A673 (cell line): Measurements from ENCODE around the gene TCF12. TPM values are rescaled to one million over a fixed set of nuclear protein-coding genes. Genes with fewer than 3 reads are reported as not detected.

Source experiments
- BruUV-seq: library from RNA; stranded (reverse); fragments of 400-500 nt; replicated peaks from 2 replicates; lab custom pipeline; 2021; lab: Mats Ljungman, UMichigan
- CTCF ChIA-PET: fragments of 300-600 bp; sonication (Branson Sonifier 250); formaldehyde crosslinking; loops from one replicate; lab custom pipeline; 2022; ENCODE audit warnings: antibody characterized with exemption; lab: Charles Lee
- POLR2A ChIA-PET: fragments of 300-600 bp; sonication (Branson Sonifier 250); formaldehyde crosslinking; loops from one replicate; lab custom pipeline; 2022; ENCODE audit warnings: antibody characterized with exemption; ENCODE audit not compliant: low non-redundant PET; lab: Charles Lee
- DNase-seq: peaks from one replicate; pipeline ENCODE4 v3.0.0-alpha.2; 2015; ENCODE audit warnings: low spot score
- H3K27ac ChIP-seq: fragments of 200-600 bp; sonication (generic); 2 replicates; pipeline ENCODE4 v1.5.1; 2016; ENCODE audit warnings: mixed run types, low read depth, mild to moderate bottlenecking, mixed read lengths, antibody characterized with exemption, low read length; ENCODE audit not compliant: poor library complexity, severe bottlenecking
- H3K27me3 ChIP-seq: fragments of 200-600 bp; sonication (generic); replicated peaks from 2 replicates; pipeline ENCODE4 v1.6.1; 2017; ENCODE audit warnings: mixed run types, low read depth, mild to moderate bottlenecking, mixed read lengths, antibody characterized with exemption, low read length; ENCODE audit not compliant: insufficient read depth, poor library complexity
- H3K36me3 ChIP-seq: fragments of 200-600 bp; sonication (generic); 2 replicates; pipeline ENCODE4 v1.6.1; 2016; ENCODE audit warnings: mixed run types, mild to moderate bottlenecking, mixed read lengths, antibody characterized with exemption, low read length; ENCODE audit not compliant: insufficient read depth, poor library complexity, severe bottlenecking
- H3K4me1 ChIP-seq: fragments of 200-600 bp; sonication (generic); 2 replicates; pipeline ENCODE4 v1.6.1; 2017; ENCODE audit warnings: mixed run types, mild to moderate bottlenecking, mixed read lengths, antibody characterized with exemption, low read length; ENCODE audit not compliant: insufficient read depth, poor library complexity, severe bottlenecking
- H3K4me3 ChIP-seq: fragments of 200-600 bp; sonication (generic); 2 replicates; pipeline ENCODE4 v1.5.1; 2016; ENCODE audit warnings: low read depth, mixed run types, mild to moderate bottlenecking, mixed read lengths, low read length; ENCODE audit not compliant: poor library complexity, severe bottlenecking
- H3K9me3 ChIP-seq: fragments of 200-600 bp; sonication (generic); 2 replicates; pipeline ENCODE4 v1.6.1; 2016; ENCODE audit warnings: mixed run types, low read depth, mild to moderate bottlenecking, mixed read lengths, antibody characterized with exemption, low read length; ENCODE audit not compliant: poor library complexity, severe bottlenecking
- EZH2 ChIP-seq: fragments of 200-600 bp; sonication (generic); IDR thresholded peaks from 2 replicates; pipeline ENCODE4 v1.6.1; 2017; ENCODE audit warnings: borderline replicate concordance, low read depth, mild to moderate bottlenecking, mixed read lengths, antibody characterized with exemption, low read length; ENCODE audit not compliant: poor library complexity, severe bottlenecking
- intact Hi-C: fragments of 100-400 bp; cut with micrococcal nuclease; formaldehyde crosslinking; loops from one replicate; pipeline ENCODE4 v1.10.0; 2022; ENCODE audit not compliant: unreplicated experiment
- total RNA-seq: library from RNA; stranded (reverse); gene quantifications from 2 replicates; pipeline ENCODE4 v1.2.3, GENCODE V29; 2021
- TF ChIP-seq, protein P1 (sequence below): fragments of 300-800, 200-600 bp; sonication (generic); conservative IDR thresholded peaks from 2 replicates; pipeline ENCODE4 v1.5.1; 2017; ENCODE audit warnings: low read depth, mild to moderate bottlenecking, antibody characterized with exemption, low read length, moderate library complexity, mixed read lengths

Gene TCF12
- total RNA-seq, 1 experiment from 2014 or later: 351 TPM

DNA sequence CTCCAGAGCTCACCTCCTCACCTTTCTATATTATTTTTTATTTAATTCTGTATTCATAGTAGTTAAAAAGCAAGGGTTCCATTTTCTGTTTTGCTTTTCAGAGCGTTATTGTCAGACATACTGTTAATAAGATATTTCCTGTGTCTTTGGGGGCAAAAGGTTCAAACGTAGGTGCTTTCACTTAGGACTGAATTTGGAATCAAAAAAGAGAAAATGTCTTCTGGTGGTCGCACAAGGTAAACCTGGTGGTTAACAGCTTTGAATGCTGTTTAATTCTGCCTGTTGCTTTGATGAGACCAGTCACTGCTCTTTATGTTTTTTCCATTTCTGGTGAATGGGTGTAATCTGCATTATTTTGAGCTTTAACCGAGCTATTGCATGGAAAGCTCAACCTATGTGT lies 212.5 kb downstream of the TCF12 start:
- DNase-seq: no peak
- no peaks in the 10 kb centered on the region for H3K36me3 ChIP-seq
- CTCF ChIA-PET: no interaction called here
- BruUV-seq: no TSS peak
- peaks cover 46% of the 10 kb centered on the region for H3K4me1 ChIP-seq
- POLR2A ChIA-PET: interaction anchor here (0.6 kb wide), 1 partner anchor 15 kb away, joined by 3 read pairs; no protein-coding TSS in a partner anchor
- no peaks in the 10 kb centered on the region for H3K27me3 ChIP-seq
- H3K4me3 ChIP-seq: no peak overlapping the region
- H3K9me3 ChIP-seq: no peaks in the 10 kb centered on the region
- TF ChIP-seq EZH2: no peak
- TF ChIP-seq, protein P1, sequence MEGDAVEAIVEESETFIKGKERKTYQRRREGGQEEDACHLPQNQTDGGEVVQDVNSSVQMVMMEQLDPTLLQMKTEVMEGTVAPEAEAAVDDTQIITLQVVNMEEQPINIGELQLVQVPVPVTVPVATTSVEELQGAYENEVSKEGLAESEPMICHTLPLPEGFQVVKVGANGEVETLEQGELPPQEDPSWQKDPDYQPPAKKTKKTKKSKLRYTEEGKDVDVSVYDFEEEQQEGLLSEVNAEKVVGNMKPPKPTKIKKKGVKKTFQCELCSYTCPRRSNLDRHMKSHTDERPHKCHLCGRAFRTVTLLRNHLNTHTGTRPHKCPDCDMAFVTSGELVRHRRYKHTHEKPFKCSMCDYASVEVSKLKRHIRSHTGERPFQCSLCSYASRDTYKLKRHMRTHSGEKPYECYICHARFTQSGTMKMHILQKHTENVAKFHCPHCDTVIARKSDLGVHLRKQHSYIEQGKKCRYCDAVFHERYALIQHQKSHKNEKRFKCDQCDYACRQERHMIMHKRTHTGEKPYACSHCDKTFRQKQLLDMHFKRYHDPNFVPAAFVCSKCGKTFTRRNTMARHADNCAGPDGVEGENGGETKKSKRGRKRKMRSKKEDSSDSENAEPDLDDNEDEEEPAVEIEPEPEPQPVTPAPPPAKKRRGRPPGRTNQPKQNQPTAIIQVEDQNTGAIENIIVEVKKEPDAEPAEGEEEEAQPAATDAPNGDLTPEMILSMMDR: no peak
- intact Hi-C loops: no loop called here
- no peak overlapping the region for H3K27ac ChIP-seq

DNA sequence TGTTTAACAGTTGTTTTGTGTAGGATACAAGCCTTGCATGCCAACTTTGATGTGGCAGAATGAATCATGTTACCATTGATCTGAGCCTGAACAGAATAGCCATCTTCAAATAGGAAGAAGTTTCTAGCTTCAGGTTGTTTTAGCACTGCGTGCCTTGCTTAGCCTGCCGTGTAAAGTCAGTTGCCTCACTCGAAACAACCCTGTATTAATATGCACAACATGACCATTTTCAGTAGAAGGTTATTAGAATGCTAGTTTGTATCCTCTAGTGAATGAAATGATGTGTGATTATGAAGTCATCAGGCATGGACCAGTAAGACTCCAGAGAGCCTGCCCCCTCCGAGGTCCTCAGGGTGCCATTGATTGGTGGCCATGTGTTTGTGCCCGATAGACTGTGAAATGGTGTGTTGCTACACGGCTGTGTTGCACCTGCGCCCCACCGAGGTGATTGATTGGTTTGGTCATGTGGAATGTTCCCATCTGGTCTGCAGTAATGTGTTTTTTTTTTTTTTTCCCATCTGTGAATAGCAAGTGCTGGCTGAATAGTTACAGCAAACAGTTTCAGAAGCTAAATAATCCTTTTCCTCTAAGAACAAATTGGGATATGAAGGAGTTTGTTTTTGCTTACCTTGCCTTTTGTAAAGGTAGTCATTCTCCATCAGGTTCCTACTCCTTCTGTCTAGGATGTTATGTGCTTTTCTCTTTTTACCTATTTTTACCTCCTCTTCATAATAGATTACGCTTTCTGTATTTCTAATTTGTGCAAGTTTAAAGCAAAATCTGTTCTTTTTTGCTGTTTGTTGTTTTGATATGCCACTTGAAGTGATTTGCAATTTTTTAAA lies 214.9 kb downstream of the TCF12 start:
- POLR2A ChIA-PET: interaction anchor here (0.6 kb wide), 1 partner anchor 39 kb away, joined by 5 read pairs; no protein-coding TSS in a partner anchor
- CTCF ChIA-PET: interaction anchor here (0.6 kb wide), 1 partner anchor 645 kb away, joined by 3 read pairs; no protein-coding TSS in a partner anchor
- Histone ChIP-seq H3K4me1 (peaks cover 55% of the 10 kb centered on the region), H3K36me3 (no peaks in the 10 kb centered on the region), H3K27me3 (no peaks in the 10 kb centered on the region), H3K4me3 (no peak overlapping the region), H3K27ac (no peak overlapping the region), H3K9me3 (no peaks in the 10 kb centered on the region)
- no peak for DNase-seq
- intact Hi-C loops: no loop called here
- no TSS peak for BruUV-seq
- TF ChIP-seq EZH2: no peak
- TF ChIP-seq, protein P1: no peak

DNA sequence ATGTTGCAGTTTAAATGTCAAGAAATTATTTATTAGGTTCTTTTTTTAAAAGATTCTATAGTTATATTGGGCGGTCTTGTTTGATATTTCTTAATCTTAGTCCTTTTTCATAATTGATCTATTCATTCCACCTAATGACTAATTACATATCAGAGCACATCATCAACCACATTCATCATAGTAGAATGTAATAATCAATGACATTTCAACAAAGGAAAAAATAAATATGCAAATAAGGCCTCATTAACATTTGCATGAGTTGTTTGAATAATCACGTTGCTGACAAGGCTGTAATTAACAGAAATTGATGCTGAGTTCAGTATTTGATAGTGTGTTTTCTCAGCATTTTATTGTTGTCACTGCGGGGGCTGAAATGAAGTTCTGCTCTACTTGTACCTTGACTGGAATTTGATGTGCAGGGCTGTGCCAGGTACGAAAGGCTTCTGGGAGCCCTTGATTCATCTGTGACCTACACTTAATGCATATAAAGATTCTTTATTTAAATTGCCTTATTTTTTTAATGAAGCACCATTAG lies 215.7 kb downstream of the TCF12 start:
- H3K27ac ChIP-seq: no peak overlapping the region
- H3K27me3 ChIP-seq: no peaks in the 10 kb centered on the region
- POLR2A ChIA-PET: interaction anchor here (0.7 kb wide), 1 partner anchor 1096 kb away, joined by 5 read pairs; no protein-coding TSS in a partner anchor
- no peak for TF ChIP-seq EZH2
- TF ChIP-seq, protein P1: no peak
- no peaks in the 10 kb centered on the region for H3K9me3 ChIP-seq
- intact Hi-C loops: loop anchor here (2.0 kb wide), 1 partner anchor 215 kb away; the partner anchor contains the start of gene TCF12
- peaks cover 63% of the 10 kb centered on the region for H3K4me1 ChIP-seq
- no peaks in the 10 kb centered on the region for H3K36me3 ChIP-seq
- DNase-seq: no peak
- CTCF ChIA-PET: interaction anchor here (0.6 kb wide), 1 partner anchor 646 kb away, joined by 3 read pairs; no protein-coding TSS in a partner anchor
- H3K4me3 ChIP-seq: no peak overlapping the region
- no TSS peak for BruUV-seq
